Kidney (tissue), 14 donors: ENCODE results near the gene NOTCH2. TPM values are rescaled to one million over a fixed set of nuclear protein-coding genes. Genes with fewer than 3 reads are reported as not detected.

Source experiments
- DNase-seq, 5 donors: peaks; one replicate each; pipeline ENCODE4 v3.0.0-alpha.2; 2013 to 2020
- FAIRE-seq: peaks from 2 replicates; lab custom pipeline; 2012; peaks lifted over from hg19 to GRCh38; lab: Jason Lieb, UNC
- H3K27ac ChIP-seq, 2 donors: one replicate each; pipeline ENCODE4 v1.7.0; 2013; ENCODE audit warnings: low read depth in 2 of 2, low read length in 2 of 2, inconsistent platforms in 1 of 2
- H3K27me3 ChIP-seq: one replicate; pipeline ENCODE4 v1.7.1; 2013; ENCODE audit warnings: low read length, inconsistent platforms; ENCODE audit not compliant: control insufficient read depth, insufficient read depth
- H3K36me3 ChIP-seq, 3 donors: one replicate each; pipeline versions ENCODE4 v1.7.0 to v1.7.1; 2013; ENCODE audit warnings: low read length in 3 of 3, control low read depth in 1 of 3, inconsistent platforms in 1 of 3; ENCODE audit not compliant: insufficient read depth in 3 of 3, control insufficient read depth in 2 of 3
- H3K4me1 ChIP-seq, 3 donors: one replicate each; pipeline versions ENCODE4 v1.7.0 to v1.7.1; 2013; ENCODE audit warnings: low read length in 3 of 3, inconsistent platforms in 1 of 3, low read depth in 1 of 3; ENCODE audit not compliant: control insufficient read depth in 2 of 3, insufficient read depth in 2 of 3
- H3K4me3 ChIP-seq, 3 donors: one replicate each; pipeline versions ENCODE4 v1.7.0 to v1.8.1; 2013; ENCODE audit warnings: low read length in 3 of 3, control low read depth in 1 of 3, inconsistent platforms in 1 of 3
- H3K9ac ChIP-seq, 3 donors: one replicate each; pipeline versions ENCODE4 v1.7.0 to v1.7.1; 2013; ENCODE audit warnings: low read length in 3 of 3, control low read depth in 1 of 3, inconsistent platforms in 1 of 3
- H3K9me3 ChIP-seq, 3 donors: one replicate each; pipeline versions ENCODE4 v1.7.0 to v1.7.1; 2013; ENCODE audit warnings: low read length in 3 of 3, control low read depth in 1 of 3, inconsistent platforms in 1 of 3; ENCODE audit not compliant: control insufficient read depth in 2 of 3, insufficient read depth in 1 of 3
- intact Hi-C: fragments of 100-400 bp; cut with DNase I; formaldehyde crosslinking; loops from one replicate; pipeline ENCODE4 v1.11.1; 2022
- polyA plus RNA-seq: library from polyadenylated mRNA; stranded (reverse); fragments of 350-450 nt; fragmentation: Illumina TruSeq; extraction: RNeasy Lipid Tissue Mini Kit (QIAGEN cat#74804); gene quantifications from one replicate; pipeline ENCODE4 v1.2.3, GENCODE V29; 2014; ENCODE audit warnings: low read depth, low replicate concordance; ENCODE audit not compliant: insufficient read depth
- total RNA-seq: library from RNA; stranded (reverse); fragmentation: NEBNext Ultra II Directional; extraction: Animal tissue kit (Norgen Biotek cat#: 25700); gene quantifications from one replicate; pipeline ENCODE4 v1.2.1, GENCODE V29; 2021
- TF ChIP-seq, protein P1 (sequence below): IDR thresholded peaks from 3 replicates; pipeline ENCODE4 v1.5.1; 2012; ENCODE audit warnings: mild to moderate bottlenecking, moderate library complexity, borderline replicate concordance; ENCODE audit not compliant: insufficient read depth; ENCODE audit errors: extremely low read depth
- donor health status: control.
- donor health status: control.
- donor health status: control.
- donor health status: control.
- donor health status: control.
- donor health status: DM: yes; HTN: yes; CAD: no.
- donor health status: Normal renal cell carcinoma (clear cell type).

The NOTCH2 gene
- total and polyA plus RNA-seq, 2 donors from 2014 or later = 4.9 to 113 TPM

DNA sequence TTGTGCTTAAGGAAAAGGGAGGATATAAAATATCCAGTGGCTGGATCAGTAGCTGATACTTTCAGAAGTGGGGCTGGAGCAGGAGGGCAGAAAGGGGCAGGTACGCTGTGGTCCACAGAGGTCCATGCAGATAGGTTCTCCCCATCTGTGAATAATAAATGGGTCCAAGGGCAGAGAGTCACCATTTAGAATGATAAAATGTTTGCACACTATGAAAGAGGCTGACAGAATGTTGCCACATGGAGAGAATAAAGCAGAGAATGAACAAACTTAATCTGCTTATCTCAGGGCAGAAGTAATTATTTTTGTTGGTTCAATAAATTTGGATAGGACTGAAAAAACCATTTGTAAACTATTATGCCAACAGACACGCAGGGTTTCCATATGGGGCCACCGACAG, 156.5 kb downstream of the NOTCH2 start:
- Histone ChIP-seq H3K27ac (no peak overlapping the region), H3K4me3 (no peak overlapping the region), H3K9me3 (no peaks in the 10 kb centered on the region), H3K9ac (no peak overlapping the region), H3K36me3 (peaks cover 15 to 34% (median 19%) of the 10 kb centered on the region in 3 donors), H3K4me1 (no peaks in the 10 kb centered on the region), H3K27me3 (no peaks in the 10 kb centered on the region)
- TF ChIP-seq, protein P1, sequence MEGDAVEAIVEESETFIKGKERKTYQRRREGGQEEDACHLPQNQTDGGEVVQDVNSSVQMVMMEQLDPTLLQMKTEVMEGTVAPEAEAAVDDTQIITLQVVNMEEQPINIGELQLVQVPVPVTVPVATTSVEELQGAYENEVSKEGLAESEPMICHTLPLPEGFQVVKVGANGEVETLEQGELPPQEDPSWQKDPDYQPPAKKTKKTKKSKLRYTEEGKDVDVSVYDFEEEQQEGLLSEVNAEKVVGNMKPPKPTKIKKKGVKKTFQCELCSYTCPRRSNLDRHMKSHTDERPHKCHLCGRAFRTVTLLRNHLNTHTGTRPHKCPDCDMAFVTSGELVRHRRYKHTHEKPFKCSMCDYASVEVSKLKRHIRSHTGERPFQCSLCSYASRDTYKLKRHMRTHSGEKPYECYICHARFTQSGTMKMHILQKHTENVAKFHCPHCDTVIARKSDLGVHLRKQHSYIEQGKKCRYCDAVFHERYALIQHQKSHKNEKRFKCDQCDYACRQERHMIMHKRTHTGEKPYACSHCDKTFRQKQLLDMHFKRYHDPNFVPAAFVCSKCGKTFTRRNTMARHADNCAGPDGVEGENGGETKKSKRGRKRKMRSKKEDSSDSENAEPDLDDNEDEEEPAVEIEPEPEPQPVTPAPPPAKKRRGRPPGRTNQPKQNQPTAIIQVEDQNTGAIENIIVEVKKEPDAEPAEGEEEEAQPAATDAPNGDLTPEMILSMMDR = no peak
- intact Hi-C loops = no loop called here
- FAIRE-seq (no peak), DNase-seq (no peak)

DNA sequence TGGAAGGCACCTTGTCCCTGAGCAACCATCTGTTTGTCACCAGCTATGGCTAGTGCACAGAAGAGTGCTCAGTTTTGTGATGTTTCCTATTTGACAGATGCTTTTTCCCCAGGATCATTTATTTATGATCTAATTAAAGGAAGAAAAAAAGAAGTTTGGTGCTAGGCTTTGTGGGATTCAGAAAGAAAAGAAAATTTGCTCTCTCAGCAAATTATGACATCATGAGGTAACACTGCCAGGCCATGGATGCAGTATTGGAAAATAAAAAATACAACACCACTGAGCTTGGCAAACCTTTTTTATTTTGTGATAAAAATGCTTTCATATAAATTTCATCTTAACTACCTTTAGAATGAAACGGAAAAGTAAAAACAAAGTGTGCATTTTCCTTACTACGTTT, 157.7 kb downstream of the NOTCH2 start:
- intact Hi-C loops = no loop called here
- H3K27ac ChIP-seq = no peak overlapping the region
- H3K4me1 ChIP-seq = peaks cover 0 to 3% (median 0%) of the 10 kb centered on the region in 3 donors
- TF ChIP-seq, protein P1 = no peak
- peaks cover 10 to 25% (median 12%) of the 10 kb centered on the region in 3 donors for H3K36me3 ChIP-seq
- H3K9ac ChIP-seq = no peak overlapping the region
- no peaks in the 10 kb centered on the region for H3K27me3 ChIP-seq
- no peak for DNase-seq
- H3K4me3 ChIP-seq = no peak overlapping the region
- no peaks in the 10 kb centered on the region for H3K9me3 ChIP-seq
- FAIRE-seq = no peak

DNA sequence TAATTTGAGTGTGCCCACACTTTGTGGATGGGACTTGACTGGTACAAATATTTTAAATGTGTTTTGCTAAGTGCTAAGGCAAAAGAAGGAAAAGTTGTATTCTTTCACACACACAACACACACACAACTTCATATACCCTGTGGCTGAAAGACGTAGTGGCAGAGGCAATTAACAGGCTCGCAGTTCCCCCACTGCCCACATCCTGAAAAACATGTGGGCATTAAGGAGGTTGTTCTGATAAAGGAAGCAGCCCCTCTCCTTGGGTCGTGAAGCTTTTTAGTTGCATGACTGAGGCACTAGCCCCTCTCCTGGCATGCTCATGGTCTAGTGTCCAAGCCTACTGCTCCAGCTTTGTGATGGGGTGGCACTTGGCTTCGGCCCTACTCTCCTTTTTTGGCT, 158.8 kb downstream of the NOTCH2 start:
- H3K36me3 ChIP-seq = peaks cover 3 to 17% (median 9%) of the 10 kb centered on the region in 3 donors
- no peaks in the 10 kb centered on the region for H3K9me3 ChIP-seq
- peaks cover 0 to 3% (median 0%) of the 10 kb centered on the region in 3 donors for H3K4me1 ChIP-seq
- no peak overlapping the region for H3K9ac ChIP-seq
- H3K27ac ChIP-seq = no peak overlapping the region
- TF ChIP-seq, protein P1 = no peak
- no peaks in the 10 kb centered on the region for H3K27me3 ChIP-seq
- no peak for FAIRE-seq
- DNase-seq = no peak
- H3K4me3 ChIP-seq = no peak overlapping the region
- intact Hi-C loops = no loop called here
